GM21529 (cell line): ENCODE data around the gene NDUFB10.

Experiments
- ATAC-seq: cut with Tn5 transposase; IDR thresholded peaks from one replicate; pipeline ENCODE4 v1.9.1; 2021; ENCODE audit not compliant: unreplicated experiment

Gene NDUFB10

GRCh38 chr16:1965396-1966001 is 6.2 kb downstream of the NDUFB10 start:
- no peak for ATAC-seq

GRCh38 chr16:1966460-1966859 is 7.1 kb downstream of the NDUFB10 start, which contains the start of gene RNF151:
RNF151 (plus strand) TSS chr16:1966856; CDS start chr16:1966882, 26 bp downstream.
- no peak for ATAC-seq

DNA sequence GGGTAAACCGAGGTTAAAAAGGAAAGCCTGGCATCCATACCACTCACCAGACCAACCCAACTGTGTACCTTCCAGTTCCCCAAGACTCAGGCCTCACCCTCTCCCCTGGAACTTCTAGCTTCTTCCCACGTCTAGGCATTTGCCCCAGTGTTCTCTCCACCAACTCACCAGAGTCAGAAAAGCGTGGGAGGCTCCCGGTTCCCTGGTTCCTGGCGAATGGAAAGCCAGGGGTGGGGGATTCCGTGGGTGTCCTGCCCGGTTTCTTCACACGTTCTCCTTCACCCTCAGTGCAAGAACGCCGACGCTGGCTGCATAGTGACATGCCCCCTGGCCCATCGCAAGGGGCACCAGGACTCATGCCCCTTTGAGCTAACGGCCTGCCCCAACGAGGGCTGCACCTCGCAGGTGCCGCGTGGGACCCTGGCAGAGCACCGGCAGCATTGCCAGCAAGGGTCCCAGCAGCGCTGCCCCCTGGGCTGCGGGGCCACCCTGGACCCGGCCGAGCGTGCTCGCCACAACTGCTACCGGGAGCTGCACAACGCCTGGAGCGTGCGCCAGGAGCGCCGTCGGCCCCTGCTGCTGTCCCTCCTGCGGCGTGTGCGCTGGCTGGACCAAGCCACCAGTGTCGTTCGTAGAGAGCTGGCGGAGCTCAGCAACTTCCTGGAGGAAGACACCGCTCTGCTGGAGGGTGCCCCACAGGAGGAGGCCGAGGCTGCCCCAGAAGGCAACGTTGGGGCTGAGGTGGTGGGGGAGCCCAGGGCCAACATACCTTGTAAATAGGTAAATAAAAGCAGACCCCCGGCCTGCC is 9.0 kb downstream of the NDUFB10 start:
- ATAC-seq, result no peak

DNA sequence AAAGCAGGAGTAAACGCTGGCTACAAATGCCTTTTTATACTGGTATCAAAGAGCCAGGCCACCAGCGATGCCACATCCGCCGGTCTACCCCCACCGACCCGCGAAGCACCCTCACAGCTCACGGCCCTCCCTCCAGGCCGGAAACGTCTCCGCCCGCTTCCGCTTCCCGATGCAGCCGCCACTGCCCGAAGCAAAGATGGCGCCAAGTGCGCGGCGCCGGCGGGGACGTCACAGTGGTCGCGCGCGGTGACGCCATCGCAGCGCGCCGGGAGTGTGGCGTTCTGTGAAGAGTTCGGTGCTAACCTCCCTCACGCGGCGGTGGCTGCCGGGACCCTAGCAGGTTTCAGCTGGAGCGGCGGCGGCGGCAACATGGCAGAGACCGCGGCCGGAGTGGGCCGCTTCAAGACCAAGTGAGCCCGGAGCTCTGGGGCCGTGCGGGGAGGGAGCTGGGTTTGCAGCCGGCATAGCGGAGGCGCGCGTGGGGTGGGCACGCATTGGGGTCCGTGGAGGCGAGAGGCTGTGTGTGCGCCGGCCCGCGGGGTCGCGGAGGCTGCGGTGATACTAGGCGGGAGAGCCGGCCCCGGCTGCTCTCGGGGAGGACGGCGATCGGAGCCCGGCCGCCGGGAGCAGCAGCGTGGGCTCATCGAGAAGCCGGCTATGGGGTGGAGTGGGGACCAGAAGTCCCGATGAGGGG is 12.6 kb downstream of the NDUFB10 start, which contains the start of gene TBL3:
Gene TBL3, plus strand, starts transcription at position 258 of the 694 bp plus-strand sequence. Its CDS starts 112 bp downstream, at position 370.
- ATAC-seq, result peak; percentile 76

GRCh38 chr16:1972490-1972877 is 13.1 kb downstream of the NDUFB10 start:
- no peak for ATAC-seq

GRCh38 chr16:1973461-1974156 is 14.3 kb downstream of the NDUFB10 start:
- no peak for ATAC-seq

- no peak for ATAC-seq
Observed at GRCh38 chr16:1974157-1975070, 15.1 kb downstream of the NDUFB10 start.

DNA sequence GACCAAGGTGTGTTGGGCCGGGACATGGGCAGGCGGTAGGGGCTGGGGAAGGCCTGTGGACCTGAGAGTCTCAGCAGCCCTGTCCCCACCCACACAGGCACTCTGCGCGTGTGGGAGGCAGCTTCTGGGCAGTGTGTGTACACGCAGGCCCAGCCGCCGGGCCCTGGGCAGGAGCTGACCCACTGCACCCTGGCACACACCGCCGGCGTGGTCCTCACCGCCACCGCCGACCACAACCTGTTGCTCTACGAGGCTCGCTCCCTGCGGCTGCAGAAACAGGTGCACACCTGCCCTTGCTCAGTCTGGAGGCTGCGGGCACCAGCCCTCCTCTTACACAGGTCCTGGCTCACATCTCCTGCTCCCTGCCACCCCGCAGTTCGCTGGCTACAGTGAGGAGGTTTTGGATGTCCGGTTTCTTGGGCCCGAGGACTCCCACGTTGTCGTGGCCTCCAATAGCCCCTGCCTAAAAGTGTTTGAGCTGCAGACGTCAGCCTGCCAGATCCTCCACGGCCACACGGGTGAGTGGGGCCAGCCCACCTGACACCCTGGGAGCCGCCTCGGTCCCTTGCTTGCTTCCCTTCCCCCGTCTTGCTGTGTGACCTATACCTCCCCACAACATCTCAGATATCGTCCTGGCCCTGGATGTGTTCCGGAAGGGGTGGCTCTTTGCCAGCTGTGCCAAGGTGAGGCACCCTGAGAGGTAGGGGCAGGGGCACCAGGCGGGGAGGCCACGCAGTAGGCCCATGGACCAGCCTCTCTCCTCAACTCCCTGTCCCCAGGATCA is 16.3 kb downstream of the NDUFB10 start:
- ATAC-seq, result no peak

GRCh38 chr16:1976216-1976520 is 16.8 kb downstream of the NDUFB10 start:
- ATAC-seq, result no peak

DNA sequence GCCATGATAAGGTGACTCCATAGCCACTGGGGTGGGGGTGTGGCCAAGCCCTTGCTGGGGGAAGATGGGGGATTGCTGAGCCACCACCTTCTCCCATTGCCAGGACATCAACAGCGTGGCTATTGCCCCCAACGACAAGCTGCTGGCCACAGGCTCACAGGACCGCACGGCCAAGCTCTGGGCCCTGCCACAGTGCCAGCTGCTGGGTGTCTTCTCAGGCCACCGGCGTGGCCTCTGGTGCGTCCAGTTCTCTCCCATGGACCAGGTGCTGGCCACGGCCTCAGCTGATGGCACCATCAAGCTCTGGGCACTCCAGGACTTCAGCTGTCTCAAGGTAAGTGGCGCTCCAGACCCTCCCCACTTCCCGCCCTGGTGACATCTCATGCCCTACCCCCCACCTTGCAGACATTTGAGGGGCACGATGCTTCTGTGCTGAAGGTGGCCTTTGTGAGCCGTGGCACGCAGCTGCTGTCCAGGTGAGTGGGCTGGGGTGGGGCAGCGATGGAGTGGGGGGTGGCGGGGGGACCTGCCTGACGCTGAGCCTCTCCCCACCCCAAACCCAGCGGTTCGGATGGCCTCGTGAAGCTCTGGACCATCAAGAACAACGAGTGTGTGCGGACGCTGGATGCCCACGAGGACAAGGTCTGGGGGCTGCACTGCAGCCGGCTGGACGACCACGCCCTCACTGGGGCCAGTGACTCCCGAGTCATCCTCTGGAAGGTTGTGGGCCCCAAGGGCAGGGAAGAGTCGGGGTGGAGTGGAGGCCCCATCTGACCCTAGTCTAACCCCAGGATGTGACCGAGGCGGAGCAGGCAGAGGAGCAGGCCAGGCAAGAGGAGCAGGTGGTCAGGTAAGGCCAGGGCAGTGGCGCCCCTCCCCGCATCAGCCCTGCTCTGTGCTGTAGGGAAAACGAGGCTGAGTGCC is 17.9 kb downstream of the NDUFB10 start:
- ATAC-seq, result no peak

GRCh38 chr16:1977875-1978268 is 18.5 kb downstream of the NDUFB10 start:
- ATAC-seq, result no peak

- no peak for ATAC-seq
Observed at GRCh38 chr16:1978476-1979120, 19.3 kb downstream of the NDUFB10 start.

DNA sequence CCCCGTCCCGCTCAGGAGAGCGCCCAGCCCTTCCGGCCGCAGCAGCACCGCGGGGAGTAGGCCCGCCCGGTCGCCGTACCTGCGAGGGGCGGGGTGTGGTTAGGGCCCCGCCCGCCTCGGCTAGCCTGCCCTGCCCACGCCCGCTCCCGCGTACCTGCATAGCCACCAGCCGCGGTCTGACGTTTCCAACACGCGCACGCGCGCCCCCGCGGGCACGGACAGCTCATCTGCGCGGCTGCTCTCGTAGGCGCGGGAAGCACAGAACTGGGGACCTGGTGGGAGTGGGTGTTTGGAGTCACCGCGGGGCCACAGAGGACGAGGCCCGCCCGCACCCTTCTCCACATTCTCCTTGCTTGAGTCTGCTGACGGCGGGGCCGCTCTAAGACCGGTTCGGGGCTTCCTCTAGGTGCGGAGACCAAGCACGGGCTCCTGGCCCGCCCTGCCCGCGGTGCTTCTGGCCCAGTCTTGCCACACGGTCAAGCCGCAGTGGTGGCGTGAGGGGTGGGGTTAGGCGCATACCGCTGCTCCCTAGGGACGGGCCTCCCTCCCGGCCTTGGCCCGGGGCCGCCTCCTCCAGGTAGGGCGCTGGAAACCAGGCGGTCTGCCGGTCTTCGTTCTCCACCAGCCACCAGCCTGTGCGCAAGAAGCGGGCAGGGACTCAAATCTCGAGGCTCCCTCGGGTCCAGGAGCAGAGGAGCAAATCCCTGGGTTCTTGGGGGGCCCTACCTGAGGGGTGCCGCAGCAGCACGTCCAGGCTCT is 20.1 kb downstream of the NDUFB10 start:
- ATAC-seq, result no peak

- no peak for ATAC-seq
Observed at GRCh38 chr16:1980030-1980769, 20.9 kb downstream of the NDUFB10 start.

GRCh38 chr16:1980770-1981087 is 21.4 kb downstream of the NDUFB10 start:
- no peak for ATAC-seq

DNA sequence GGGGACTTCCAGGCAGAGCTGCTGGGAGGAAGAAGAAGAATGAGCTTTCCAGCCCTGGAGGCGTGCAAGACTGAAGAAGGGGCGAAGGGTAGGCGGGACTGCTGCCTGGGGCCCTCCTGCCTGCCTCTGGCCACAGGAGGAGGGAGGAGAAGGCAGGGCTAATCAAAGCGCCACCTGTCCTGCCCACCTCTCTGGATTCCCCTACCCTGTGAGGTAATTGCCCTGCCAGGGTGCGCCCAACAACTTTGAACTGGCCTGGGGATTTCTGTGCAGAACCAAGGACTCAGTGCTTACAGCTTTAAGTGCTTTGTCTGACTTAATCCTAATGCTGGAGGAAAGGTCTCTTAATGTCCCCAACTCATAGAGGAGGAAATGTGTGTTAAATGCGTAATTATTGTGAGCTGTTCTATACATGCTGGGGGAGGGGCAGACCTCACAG is 22.1 kb downstream of the NDUFB10 start, which contains the start of gene NOXO1:
Gene NOXO1, minus strand, starts transcription at position 72 of the 439 bp plus-strand sequence. CDS start 290 bp downstream, outside the sequence.
- no peak for ATAC-seq
